GM19395 (cell line): ENCODE data around the gene CLSTN2.

Source experiments
- ATAC-seq: cut with Tn5 transposase; IDR thresholded peaks from one replicate; pipeline ENCODE4 v1.9.1; 2021; ENCODE audit warnings: mild to moderate bottlenecking, moderate library complexity; ENCODE audit not compliant: unreplicated experiment

Gene CLSTN2

DNA sequence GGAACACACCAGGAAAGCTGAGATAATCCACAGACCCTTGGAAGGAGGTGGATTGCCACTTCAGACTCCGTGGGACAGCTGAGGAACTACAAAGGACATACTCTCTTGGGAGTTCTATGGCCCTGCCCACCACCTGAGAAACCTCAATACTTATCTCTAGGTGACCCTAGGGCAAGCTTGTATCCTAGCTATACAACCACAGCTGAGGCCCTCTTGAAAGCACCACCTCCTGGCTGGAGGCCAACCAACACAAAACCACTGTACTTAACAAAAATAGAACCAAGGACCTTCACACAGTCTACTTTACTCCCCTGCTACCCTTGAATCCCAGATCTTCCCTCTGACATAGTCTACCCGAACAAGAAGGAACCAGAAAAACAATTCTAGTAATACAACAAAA is 682.1 kb downstream of the CLSTN2 start:
- no peak for ATAC-seq

GRCh38 chr3:140626856-140627255 is 691.9 kb downstream of the CLSTN2 start:
- no peak for ATAC-seq
